GM18867 (cell line): ENCODE results near the gene TC2N.
A peak's percentile ranks its signal among the peaks of the same experiment; 100 is the strongest.
"Not testable (repeated sequence)": the region's sequence is repeated elsewhere in the genome, so short reads cannot be mapped to it uniquely, and the experiment has no call there.

Source experiments
- ATAC-seq: cut with Tn5 transposase; IDR thresholded peaks from one replicate; pipeline ENCODE4 v1.9.1; 2021; ENCODE audit warnings: mild to moderate bottlenecking, moderate library complexity; ENCODE audit not compliant: unreplicated experiment

The TC2N gene

GRCh38 chr14:91889477-91890211 is 22.3 kb upstream of the TC2N start:
- no peak for ATAC-seq

GRCh38 chr14:91888641-91889476 is 21.5 kb upstream of the TC2N start:
- ATAC-seq, result no peak

- no peak for ATAC-seq
These were observed 19.6 kb upstream of the TC2N start for GRCh38 chr14:91886961-91887360.

- no peak for ATAC-seq
These were observed 18.5 kb upstream of the TC2N start for GRCh38 chr14:91885839-91886238.

GRCh38 chr14:91885113-91885712 is 17.9 kb upstream of the TC2N start:
- no peak for ATAC-seq

GRCh38 chr14:91884664-91885063 is 17.3 kb upstream of the TC2N start:
- ATAC-seq, result no peak

- ATAC-seq, result no peak
These were observed 16.4 kb upstream of the TC2N start for GRCh38 chr14:91883753-91884152.

GRCh38 chr14:91882776-91883175 is 15.4 kb upstream of the TC2N start:
- ATAC-seq, result no peak

- no peak for ATAC-seq
These were observed 15.0 kb upstream of the TC2N start for GRCh38 chr14:91882369-91882768.

GRCh38 chr14:91879196-91879595 is 11.9 kb upstream of the TC2N start:
- ATAC-seq, result no peak

- no peak for ATAC-seq
These were observed 10.9 kb upstream of the TC2N start for GRCh38 chr14:91878274-91878673.

- ATAC-seq, result no peak
These were observed 10.1 kb upstream of the TC2N start for GRCh38 chr14:91877376-91877915.

- ATAC-seq, result no peak
These were observed 9.2 kb upstream of the TC2N start for GRCh38 chr14:91876492-91876891.

- ATAC-seq, result no peak
These were observed 8.4 kb upstream of the TC2N start for GRCh38 chr14:91875525-91876286.

- peak; percentile 82 for ATAC-seq
These were observed 6.4 kb upstream of the TC2N start for GRCh38 chr14:91873471-91874415.

GRCh38 chr14:91872517-91873470 is 5.5 kb upstream of the TC2N start:
- peak; percentile 17 for ATAC-seq

- peak; percentile 36 for ATAC-seq
These were observed 4.7 kb upstream of the TC2N start for GRCh38 chr14:91872011-91872501.

GRCh38 chr14:91871401-91871800 is 4.1 kb upstream of the TC2N start:
- not testable (repeated sequence) for ATAC-seq
